Keratinocyte (primary cell): ENCODE results near the gene SEMA3D.

ENCODE experiments used
- CTCF ChIP-seq, 3 experiments: IDR thresholded peaks in 1 of 3; conservative IDR thresholded peaks in 1 of 3; optimal IDR thresholded peaks in 1 of 3; 2 replicates in 2 of 3; 3 replicates in 1 of 3; pipeline versions ENCODE3 to v1.5.1; 2011; ENCODE audit warnings: low read length in 3 of 3, mild to moderate bottlenecking in 3 of 3, moderate library complexity in 2 of 3, control low read depth in 1 of 3, inconsistent platforms in 1 of 3; ENCODE audit not compliant: insufficient read depth in 2 of 3; ENCODE audit errors: extremely low read depth in 1 of 3
- EZH2 ChIP-seq: IDR thresholded peaks from one replicate; pipeline ENCODE4 v1.6.1; 2012; ENCODE audit warnings: inconsistent platforms, mild to moderate bottlenecking, low read length, moderate library complexity

DNA sequence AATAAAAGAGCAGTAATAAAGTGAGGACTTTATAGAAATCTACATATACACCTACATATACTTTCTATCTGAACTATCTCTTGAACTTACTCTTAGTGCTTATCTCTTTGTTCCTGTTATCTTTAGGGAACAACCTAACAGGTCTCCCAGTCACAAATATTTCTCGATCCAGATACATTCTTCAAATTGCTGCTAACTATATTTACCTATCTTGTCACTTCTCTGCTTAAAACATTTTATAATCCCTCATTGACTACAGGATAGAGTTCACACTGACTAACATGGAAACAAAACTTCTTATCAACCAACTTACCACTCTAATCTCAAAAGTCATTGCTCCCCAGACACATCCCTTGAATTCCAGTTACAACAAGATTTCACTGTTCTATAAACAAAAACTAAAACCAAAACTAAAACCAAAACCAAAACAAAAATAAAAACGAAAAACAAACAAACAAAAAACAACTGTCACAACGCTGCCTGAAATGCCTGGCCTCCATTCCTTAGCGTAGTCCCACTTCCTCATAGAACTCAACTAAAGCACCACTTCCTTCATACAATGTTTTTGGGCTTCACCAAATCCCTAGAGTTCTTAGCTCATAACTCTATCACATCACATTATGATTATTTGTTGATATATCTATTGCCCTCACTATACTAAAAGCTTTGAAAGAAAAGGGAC lies 134.7 kb downstream of the SEMA3D start:
- TF ChIP-seq CTCF (optimal IDR thresholded peaks at IDR 0.05 in 1 of 3, IDR thresholded peaks at IDR 0.05 in 1 of 3, conservative IDR thresholded peaks at IDR 0.05 in 1 of 3; ENCODE audit: extremely low read depth in 1 of 3, insufficient read depth in 2 of 3, low read length in 3 of 3) = no peak
- TF ChIP-seq EZH2 = no peak
